Activated CD4-positive, alpha-beta T cell treated with anti-CD3 and anti-CD28 coated beads for 4 hours (primary cell): ENCODE results near the gene ZNF74.

Experiments
- DNase-seq, 2 donors: peaks; one replicate each; pipeline ENCODE4 v3.0.0-alpha.2; 2020

Gene ZNF74

DNA sequence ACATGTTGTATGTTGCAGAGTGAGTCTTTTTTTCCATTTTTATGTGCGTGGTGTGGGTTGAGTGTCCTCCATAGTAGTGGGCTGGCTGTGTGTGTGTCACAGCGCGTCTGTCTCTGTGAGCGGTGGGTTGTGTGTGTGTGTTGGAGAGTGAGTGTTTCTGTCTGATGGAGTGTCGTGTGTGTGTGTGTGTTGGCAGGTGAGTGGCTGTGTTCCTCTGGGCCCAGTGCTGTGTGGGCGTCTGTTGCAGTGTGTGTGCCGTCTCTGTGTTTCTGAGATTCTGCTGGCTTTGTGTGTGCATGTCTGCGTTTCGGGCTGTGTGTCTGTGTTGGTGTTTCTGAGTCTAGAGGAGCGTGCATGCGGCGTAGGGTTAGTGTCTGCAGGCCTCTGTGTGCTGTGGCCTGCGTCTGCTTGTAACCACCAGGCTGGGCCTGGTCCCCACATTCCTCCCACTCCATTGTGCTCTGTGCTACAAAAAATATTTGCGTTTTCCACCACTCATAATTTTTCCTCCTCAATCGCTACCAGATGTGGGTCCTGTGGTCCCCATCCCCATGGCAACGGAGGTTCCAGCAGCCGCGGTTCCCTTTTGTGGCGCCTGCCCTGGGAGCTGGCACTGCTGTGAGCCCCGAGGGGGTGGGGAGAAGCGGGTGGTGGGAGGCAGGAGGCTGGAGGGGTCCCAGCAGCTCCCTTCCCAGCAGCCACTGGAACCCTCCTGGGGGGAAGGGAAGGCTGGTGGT, 28.5 kb downstream of the ZNF74 start:
- no peak for DNase-seq

DNA sequence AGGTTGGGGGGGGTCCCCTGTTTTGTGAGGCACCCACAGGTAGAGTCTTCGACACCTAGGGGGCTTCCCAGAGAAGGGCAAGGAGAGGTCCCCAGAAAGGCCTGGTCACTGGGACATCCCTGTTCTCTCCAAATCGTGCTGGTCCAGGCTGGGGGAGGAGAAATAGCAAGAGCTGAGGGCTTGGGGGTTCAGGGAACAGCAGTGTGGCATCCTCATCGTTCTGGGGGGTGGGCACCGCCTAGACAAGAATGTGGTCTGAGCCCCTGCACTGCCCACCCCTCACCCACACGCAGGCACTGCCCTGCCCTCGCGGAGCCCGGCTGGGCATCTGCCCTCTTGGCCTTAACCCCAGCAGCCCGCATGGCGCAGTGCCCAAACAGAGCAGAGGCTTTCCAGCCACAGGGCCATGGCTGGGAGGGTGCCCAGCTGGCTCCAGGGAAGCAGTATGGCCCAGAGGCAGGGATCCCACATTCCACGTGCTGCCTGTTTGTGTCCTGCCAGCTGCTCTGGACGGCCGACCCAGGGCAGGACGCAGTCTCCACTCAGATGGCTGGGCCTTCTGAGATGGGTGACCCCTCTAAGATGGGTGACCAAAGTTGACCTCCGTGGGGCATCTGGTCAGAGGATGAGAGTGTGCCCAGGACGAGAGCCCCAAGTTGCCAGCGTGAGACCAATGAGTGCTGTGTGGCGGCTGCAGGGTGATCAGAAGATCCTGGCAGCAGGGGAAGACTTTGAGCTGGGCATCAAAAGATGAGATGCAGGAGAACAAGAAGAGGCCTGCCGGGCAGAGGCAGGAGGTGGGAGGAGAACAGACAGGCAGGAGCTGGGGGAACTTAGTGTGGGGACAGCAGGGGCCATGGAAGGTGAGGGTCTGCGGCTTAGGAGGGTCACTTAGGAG, 29.3 kb downstream of the ZNF74 start:
- no peak for DNase-seq

GRCh38 chr22:20423906-20424551, 30.1 kb downstream of the ZNF74 start:
- DNase-seq: no peak

DNA sequence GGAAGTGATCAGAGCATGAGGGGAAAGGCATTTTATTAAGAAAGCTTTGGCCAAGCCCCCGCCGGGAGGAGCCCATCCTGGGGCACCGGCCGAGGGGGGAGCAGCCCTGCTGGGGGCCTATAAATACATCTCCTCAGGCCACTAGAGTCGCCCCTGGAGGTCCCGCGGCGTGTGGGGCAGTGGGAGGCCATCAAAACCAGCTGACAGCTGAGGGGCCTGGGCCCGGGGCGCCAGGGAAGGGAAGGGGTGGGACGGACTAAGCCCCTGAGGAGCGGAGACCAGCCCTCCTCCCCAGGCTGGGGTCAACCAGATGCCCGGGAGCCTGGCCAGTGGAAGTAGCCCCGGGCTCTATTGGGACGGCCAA, 30.6 kb downstream of the ZNF74 start:
- no peak for DNase-seq

DNA sequence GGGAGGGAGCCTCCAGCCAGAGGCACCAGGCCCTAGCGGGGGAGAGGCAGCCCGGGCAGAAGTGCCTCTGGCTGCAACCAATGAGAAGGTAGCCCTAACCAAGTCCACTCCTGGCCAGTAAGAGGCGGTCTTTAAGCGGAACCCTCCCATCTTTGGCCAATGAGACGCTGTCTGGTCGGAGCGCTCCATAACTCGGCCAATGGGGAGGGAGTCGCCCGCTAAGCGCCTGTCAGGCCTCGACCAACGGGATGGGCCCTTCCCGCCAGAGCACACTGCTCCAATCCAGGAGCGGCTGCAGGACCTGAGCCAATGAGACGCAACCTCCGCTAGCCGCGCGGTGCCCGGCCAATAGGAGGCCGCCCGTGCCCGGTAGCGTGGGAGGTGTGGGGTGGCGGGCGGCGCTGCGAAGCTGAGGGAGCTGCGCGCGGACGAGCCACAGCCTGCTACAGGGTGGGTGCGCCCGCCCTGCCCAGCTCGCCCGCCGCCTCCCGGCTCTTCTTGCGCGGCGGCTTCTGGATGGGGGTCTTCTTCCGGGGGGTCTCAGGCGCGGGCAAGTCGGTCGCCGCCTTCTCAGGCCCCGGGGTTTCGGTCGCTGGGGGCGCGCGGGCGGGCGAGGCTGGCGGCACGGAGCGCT, 31.1 kb downstream of the ZNF74 start:
- no peak for DNase-seq

DNA sequence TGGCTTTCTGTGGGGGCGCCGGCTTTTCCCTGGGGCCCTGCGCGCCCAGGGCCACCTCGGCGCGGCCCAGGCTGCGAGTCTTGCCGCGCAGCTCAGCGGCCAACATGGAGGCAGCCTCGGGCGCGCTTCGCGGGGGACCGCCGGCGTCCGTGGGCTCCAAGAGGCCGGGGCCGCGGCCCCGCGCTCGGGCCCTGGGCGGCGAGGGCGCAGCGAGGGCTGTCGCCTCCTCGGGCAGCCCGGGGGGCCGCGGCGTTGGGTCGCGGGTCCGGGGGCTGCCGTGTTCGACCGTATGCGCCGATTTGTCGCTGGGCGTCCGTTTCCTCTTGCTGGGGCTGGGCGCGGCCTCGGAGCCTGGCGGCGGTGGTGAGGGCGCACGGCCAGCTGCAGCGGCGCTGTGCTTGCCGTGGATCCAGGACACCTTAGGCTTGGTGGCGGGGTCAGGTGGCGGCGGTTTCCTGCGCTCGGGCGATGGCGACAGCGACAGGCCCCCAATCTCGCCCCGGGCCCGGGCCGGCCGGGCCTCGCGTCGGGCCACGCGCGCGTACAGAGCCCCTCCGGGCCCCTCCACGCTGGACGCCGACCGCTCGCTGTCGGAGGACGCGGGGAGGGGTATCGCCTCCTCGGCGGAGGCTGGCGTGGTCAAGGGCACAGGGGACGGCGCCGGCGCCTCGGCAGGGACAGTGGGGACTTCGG, 31.8 kb downstream of the ZNF74 start:
- no peak for DNase-seq

GRCh38 chr22:20426259-20426615, 32.3 kb downstream of the ZNF74 start:
- no peak for DNase-seq

DNA sequence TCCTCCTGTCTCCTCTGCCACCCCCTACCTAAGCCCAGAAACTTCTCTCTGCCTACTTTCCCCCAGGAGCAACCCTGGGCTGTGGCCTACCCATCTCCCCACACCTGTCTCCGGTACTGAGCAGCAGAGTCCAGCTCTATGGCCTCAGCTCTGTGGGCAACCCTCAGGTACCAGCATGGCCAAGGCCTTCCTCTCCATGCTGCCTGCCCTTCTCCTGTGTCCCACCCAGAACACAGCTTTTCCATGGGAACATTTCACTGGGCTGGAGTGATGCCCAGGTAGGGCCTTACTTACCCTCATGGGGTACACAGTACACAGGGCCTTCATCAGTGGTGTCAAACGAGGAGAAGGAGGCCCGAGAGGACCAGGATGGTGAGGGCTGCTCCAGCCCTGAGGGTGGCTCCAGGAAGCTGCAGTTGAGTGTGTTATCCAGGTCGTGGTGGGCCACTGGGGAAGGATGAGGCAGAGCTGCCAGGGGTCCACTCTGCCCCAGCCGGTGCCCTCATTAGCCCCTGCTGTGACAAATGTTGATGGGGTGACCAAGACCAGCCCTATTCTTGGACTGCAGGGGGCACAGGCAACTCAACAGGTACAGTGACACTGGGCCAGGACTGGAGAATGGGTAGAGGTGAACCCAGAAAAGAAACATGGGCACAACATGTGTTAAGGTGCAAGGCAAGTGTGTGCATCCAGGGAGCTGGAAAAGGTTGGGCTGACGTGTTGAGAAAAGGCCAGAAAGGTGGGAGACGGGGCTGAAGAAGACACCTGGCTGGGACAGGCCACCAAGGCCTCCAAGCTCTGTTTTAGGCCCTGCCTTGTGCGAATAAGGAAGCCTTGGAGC, 33.4 kb downstream of the ZNF74 start:
- DNase-seq: no peak

DNA sequence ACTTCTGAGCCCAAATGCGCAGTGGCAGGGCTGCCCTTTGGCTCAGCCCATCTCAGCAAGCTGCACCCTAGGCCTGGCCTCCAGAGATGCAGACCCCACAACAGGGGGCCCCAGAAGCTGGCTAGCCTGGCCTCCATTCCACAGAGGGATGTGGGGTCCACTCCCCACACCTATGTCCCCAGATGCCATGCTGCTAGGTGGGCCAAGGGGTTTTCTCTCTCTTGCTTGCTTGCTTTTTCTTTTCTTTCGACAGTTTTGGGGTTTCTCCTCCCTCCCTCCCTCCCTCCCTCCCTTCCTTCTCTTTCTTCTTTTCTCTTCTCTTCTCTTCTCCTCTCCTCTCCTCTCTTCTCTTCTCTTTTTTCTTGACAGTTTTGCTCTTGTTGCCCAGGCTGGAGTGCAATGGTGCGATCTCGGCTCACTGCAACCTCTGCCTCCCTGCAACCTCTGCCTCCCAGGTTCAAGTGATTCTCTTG, 34.0 kb downstream of the ZNF74 start:
- no peak for DNase-seq

- DNase-seq: peak in 1 of 2 donors; percentile 27
Observed at GRCh38 chr22:20428496-20429253, 34.7 kb downstream of the ZNF74 start.

- peak; percentile 79 to 80 for DNase-seq
Observed at GRCh38 chr22:20429254-20430100, 35.5 kb downstream of the ZNF74 start.

DNA sequence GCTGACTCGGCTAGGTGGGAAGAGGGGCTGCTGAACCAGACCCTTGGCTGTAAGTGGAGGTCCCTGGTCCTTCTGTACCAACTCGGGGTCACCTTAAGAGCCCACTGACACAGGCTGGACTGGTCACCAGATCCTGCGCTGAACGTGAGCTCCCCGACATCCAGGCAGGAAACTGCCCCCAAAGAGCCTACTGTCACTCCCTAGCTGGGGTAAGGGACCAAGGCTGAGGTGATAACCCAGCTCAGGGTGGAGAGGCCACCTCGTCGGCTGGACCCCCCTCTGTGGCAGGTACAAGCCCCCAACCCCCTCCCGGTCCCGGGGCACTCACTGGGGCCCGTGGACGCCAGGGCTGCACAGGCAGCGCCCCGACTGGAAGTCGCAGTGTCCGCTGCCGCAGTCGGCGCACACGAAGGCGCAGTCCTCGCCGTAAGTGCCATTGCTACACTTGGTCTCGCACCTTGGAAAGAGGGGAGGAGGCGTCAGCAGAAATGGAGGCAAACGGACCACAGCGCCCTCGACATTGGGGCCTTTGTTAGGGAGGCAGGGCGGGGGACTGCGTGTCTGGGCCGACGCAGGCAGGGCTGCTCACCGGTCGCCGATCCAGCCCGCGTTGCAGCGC, 36.3 kb downstream of the ZNF74 start:
- no peak for DNase-seq

- peak; percentile 49 to 52 for DNase-seq
Observed at GRCh38 chr22:20430720-20431510, 37.0 kb downstream of the ZNF74 start.

- no peak for DNase-seq
Observed at GRCh38 chr22:20431511-20432192, 37.7 kb downstream of the ZNF74 start.

DNA sequence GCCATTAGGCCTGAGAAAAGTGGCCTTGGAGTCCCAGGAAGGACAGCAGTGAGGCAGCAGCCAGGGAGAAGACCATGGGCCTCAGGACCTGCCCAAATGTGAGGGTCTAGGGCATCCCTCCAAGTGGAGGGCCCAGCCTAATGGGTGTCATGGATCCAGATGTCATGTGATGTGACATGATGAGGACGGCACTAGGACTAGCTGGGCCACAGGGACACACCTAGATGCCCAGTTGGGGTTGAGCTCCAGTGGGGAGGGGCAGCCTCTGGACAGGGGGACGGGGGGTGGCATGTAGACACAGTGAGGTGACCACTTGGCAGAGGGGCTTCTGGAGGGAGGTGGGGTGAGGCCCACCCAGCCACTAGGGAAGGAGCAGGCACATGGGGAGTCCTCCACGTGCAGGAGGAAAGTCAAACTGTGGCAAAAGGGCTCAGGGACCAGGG, 38.3 kb downstream of the ZNF74 start:
- no peak for DNase-seq

GRCh38 chr22:20433191-20433590, 39.2 kb downstream of the ZNF74 start:
- DNase-seq: no peak

GRCh38 chr22:20433686-20434241, 39.8 kb downstream of the ZNF74 start:
- no peak for DNase-seq
